GM12872 (cell line): Measurements from ENCODE around the gene FGGY.

ENCODE experiments used
- CTCF ChIP-seq: IDR thresholded peaks from 3 replicates; pipeline ENCODE4 v1.5.1; 2011; ENCODE audit warnings: low read depth, mild to moderate bottlenecking, low read length, moderate library complexity; ENCODE audit not compliant: insufficient read depth

Gene FGGY

DNA sequence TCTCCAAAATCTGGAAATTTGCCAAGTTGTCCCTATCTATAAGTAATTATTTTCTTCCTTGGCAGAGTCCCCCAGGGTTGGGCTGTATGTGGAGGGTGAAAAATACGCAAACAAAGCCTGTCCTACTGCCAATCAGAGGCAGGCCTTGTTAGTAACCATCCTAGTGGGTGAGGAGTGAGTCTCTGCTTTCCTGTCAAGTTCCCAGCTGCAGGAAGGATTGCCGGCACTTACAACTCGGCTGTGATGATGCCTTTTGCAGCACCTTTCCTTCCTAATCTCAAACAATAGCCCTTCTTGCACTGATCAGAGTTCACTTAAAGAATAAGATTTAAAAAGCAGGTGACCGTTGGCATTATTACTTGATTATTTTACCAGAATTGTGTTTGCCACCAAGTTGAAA, 31.3 kb upstream of the FGGY start:
- no peak for TF ChIP-seq CTCF

- no peak for TF ChIP-seq CTCF
Observed at GRCh38 chr1:59266180-59266926, 30.5 kb upstream of the FGGY start.

GRCh38 chr1:59266927-59267293, 30.0 kb upstream of the FGGY start:
- no peak for TF ChIP-seq CTCF

DNA sequence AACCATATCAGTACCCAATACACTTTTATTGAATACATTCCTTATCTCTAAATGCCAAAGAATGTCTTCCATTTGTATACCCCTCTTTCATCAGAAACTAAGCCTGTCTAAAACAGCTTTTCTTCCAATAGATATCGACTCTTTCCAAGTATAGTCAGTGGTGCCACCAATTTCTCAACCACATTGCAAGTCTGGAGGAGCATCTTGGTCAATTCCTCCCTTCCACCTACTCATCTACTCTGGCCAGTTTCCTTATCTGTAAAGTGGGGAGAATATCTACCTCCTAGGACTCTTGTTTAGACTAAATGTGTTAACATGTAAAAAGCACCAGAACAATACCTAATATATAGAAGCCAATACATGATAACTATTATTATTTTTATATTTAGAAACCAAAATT, 28.5 kb upstream of the FGGY start:
- TF ChIP-seq CTCF = no peak

- TF ChIP-seq CTCF = no peak
Observed at GRCh38 chr1:59271561-59272260, 25.2 kb upstream of the FGGY start.

DNA sequence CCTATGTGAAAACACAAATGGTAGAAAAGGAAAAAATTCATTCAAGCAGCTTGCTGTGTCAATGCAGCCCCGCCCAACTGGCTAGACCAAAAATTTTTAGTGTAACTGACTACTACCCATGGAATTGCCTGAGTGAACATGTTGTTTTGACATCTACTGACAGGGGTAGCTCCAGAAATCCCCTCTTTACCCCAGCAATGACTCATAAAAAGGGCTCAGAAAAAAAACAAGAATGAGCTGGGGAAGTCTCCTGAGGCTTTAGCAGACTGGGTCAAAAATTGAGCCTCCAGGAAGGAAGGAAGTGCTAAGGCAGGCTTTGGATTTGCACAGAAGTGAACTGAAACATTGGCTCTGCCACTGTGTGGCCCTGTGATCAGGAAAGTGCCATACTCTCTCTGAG, 24.4 kb upstream of the FGGY start:
- no peak for TF ChIP-seq CTCF

DNA sequence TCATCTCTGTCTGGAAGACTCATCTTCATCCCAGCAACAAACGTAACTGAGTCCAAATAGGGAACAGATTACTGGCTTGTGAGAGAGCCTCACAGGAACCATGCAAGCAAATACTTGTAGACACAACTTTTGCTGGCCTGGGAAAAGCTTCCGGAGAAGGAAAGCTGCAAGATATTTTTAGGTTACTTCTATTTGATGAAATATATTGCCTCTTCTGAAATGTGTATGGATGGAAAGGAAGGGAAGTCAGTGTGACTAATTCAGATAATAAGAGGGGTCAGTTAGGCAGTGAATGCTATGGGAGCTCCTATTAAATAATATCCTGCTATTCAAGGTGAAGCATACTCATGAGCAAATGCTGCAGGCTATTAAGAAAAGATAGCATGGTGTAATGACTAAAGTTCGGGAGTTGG, 20.4 kb upstream of the FGGY start:
- no peak for TF ChIP-seq CTCF
